GM18907 (cell line): Measurements from ENCODE around the gene CELSR1.

Experiments used
- ATAC-seq: cut with Tn5 transposase; IDR thresholded peaks from one replicate; pipeline ENCODE4 v1.9.1; 2021; ENCODE audit warnings: mild to moderate bottlenecking, moderate library complexity; ENCODE audit not compliant: unreplicated experiment

CELSR1 gene

GRCh38 chr22:46551996-46552395, 14.6 kb upstream of the CELSR1 start:
- no peak for ATAC-seq

- no peak for ATAC-seq
Observed at GRCh38 chr22:46551321-46551720, 13.9 kb upstream of the CELSR1 start.

- no peak for ATAC-seq
Observed at GRCh38 chr22:46549971-46550641, 12.7 kb upstream of the CELSR1 start.

DNA sequence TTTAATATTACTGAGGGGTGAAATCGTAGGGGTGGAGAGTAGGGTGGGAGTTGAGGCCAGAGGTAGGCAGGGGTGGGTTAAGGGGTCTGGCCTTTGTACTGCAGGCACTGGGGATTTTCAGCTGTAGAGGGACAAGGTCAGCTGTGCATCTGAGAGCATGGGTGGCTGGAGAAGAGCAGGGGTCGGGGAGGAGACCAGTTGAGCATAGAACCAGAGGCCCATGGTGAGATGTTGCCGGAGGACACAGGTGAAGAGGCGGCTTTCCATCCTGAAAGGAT, 12.1 kb upstream of the CELSR1 start:
- ATAC-seq, result no peak

- ATAC-seq, result no peak
Observed at GRCh38 chr22:46547883-46548244, 10.4 kb upstream of the CELSR1 start.

DNA sequence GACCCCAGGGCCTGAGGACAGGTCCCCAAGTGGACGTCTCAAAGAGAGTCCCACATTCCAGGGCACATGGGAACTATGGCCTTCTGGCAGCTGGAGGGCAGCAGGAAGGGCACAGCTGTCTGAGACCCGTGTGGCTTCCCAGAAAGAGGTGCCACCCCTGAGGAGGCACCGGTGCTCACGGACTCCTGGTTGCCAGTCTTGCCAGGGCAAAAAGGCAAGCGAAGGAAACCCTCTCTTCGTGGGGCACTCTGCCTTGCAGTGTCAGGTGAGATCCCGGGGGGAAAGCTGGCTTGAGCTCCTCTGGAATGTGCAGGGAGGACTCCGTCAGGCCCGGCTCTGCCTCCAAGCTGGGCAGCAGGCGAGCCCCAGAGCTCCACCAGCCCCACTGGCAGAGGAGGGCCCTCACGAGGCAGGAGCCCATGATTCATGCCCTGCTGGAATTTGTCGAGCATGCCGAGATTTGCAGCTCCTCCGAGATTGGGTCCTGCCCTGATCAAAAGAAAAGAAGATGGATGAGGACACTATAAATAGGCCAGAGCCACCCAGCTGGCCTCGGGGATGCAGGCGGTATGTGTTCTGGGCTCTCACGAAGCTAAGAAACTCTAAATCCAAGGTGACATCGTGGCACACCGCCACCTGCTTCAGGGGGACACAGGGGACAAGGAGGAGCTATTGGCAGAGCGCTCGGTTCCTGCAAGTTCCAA, 9.9 kb upstream of the CELSR1 start:
- ATAC-seq, result no peak

- no peak for ATAC-seq
Observed at GRCh38 chr22:46546466-46547178, 9.2 kb upstream of the CELSR1 start.

- ATAC-seq, result no peak
Observed at GRCh38 chr22:46545086-46545792, 7.8 kb upstream of the CELSR1 start.

- ATAC-seq, result peak; percentile 66
Observed at GRCh38 chr22:46542011-46542985, 4.9 kb upstream of the CELSR1 start.

DNA sequence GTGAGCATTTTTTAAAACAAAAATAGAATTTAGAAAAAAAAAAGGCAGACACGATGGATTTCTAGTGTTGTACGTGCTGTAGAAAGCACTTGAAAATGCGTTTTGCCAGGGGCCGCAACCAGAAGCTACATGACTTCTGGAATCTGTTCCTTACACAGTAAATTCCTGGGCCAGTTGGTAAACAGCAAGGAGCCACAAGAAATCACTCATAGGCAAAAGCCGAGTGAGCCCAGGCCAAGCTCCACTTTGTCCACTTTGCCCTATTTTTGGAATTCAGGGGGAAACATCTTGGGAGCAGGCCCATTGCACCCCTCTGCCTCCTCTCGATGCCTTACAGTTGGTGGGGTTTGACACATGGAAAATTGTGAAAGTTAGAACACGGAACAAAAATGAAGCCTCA, 4.1 kb upstream of the CELSR1 start:
- no peak for ATAC-seq

DNA sequence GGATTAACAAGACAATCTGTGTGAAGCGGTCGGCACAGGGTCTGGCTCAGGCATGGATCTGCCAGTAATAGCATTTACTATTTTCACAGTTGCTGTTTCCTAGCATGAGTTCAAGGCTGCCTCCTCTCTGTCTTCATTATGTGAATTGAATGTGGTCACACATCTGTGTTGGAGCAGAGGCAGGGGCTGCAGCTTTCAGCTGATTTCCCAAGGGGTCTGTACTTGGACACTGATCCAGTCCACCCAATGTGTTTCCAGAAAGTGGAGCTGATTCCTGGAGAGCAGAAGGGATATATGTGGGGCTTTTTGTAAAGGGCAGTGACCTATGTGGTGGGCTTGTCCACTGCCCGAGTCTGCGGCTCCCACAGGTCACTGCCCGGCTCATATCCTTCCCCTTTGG, 3.5 kb upstream of the CELSR1 start:
- no peak for ATAC-seq

DNA sequence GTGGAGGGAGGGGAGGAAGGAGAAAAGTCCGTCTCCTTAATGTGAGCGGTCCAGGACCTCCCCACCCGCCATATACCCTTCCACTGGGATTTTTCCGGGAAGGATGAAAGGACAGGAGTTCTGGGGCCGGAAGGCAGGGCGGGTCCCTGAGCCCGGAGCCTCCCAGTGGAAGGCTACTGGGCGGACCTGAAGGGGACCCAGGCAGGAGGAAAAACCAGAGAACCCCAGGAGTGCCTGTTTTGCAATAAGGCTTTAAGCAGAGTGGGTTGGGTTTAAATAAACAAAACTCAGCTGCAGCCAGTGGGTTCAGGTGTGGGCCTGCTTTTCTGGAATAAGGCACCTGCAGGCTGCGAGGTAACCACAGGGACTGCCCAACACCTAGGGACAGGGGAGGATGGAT, 1.7 kb upstream of the CELSR1 start:
- ATAC-seq, result no peak

- ATAC-seq, result no peak
Observed at GRCh38 chr22:46538814-46539160, 1.4 kb upstream of the CELSR1 start.

- ATAC-seq, result no peak
Observed at GRCh38 chr22:46537946-46538813, 760 bp upstream of the CELSR1 start.

DNA sequence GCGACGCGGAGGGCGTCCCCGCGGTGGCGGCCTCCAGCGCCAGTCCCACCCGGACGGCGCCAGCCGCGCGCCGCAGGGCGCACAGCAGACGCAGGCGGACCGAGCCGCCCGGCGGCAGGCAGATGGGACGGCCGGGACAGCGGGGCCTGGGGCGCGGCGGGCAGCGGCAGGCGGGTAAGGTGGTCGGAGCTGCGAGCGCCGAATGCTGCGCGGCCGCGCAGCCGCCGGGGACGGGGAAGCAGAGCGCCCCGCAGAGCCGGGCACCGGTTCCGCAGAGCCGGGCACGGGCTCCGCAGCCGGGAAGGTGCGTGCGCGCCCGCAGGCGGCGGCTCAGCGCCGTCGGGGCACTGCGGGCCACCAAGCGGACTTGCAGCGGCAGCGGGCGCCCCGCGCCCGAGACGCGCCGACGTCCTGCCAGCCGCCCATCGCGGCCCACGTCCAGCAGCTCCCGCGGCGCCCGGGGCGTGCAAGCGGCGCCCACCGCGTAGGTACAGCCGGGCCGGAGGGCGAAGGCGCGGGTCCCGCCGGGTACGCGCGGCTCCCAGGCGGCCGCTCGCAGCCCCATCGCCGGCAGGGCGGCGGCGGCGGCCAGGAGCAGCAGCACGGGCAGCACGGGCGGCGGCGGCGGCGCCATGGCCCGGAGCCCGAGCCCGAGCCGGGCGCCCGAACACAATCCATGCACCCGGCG, 739 bp downstream of the CELSR1 start:
- ATAC-seq, result no peak

GRCh38 chr22:46535876-46536536, 1.4 kb downstream of the CELSR1 start:
- ATAC-seq, result no peak

DNA sequence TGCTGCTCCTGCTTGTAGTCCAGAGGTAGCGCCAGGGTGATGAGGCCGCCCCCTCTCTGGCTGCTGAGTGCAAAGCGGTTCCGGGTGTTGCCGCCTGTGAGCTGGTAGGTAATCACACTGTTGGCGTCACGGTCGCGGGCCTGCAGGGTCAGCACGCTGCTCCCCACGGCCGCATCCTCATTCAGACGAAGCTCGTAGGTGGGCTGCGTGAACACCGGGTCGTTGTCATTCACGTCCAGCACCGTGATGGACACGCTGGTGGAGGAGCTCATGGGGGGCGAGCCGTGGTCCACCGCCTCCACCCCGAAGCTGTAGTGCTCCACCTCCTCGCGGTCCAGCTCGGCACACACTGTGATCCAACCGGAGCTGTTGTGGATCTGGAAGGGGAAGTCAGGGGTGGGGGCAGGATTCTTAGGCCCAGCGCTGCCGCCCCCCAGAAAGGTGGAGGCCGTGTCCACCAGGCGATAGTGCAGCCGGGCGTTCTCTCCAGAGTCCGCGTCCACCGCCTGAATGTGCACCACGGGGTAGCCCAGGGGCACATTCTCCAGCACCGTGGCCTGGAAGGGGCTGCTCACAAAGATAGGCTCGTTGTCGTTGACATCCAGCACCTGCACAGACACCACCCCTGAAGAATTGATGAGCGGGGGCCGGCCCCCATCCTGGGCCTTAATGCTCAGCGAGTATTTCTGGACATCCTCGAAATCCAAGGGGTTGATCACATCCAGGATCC, 2.4 kb downstream of the CELSR1 start:
- ATAC-seq, result no peak

DNA sequence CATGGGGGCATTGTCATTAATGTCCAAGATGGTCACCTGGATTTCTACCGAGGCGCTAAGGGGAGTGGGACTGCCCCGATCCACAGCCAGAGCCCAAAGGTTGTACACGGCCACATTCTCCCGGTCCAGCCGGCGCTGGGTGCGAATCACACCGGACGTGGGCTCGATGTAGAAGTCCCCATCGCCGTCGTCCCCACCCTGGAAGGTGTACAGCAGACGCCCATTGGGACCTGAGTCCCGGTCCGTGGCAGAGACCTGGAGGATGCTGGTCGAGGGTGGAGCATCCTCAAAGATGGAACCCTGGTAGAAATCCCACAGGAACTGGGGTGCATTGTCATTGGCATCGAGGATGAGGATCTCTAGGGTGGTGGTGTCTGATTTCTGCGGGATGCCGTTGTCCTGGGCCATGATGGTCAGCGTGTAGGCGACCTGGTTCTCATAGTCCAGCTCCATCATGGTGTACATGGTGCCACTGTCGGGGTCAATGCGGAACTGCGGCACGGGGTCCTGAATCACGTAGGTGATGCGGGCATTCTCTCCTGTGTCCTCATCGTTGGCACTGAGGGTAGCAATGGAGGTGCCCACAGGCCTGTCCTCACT, 3.1 kb downstream of the CELSR1 start:
- ATAC-seq, result no peak
